HepG2 (cell line): ENCODE results near the gene HOXC4. TPM values are rescaled to one million over a fixed set of nuclear protein-coding genes. Genes with fewer than 3 reads are reported as not detected.

Experiments used
- ATAC-seq: fragments of 200-7000 bp; cut with Tn5 transposase; 3 replicates; pipeline ENCODE4 v1.9.1; 2020; ENCODE audit warnings: mild to moderate bottlenecking, moderate library complexity
- BruUV-seq: library from RNA; stranded (reverse); fragments of 400-500 nt; replicated peaks from 2 replicates; lab custom pipeline; 2021; lab: Mats Ljungman, UMichigan
- CTCF ChIA-PET: fragments of 300-600 bp; formaldehyde crosslinking; extraction: SDS; loops from one replicate; lab custom pipeline; 2021; ENCODE audit warnings: low total read pairs, inconsistent platforms, low intra/inter-chr PET ratio; lab: Yijun Ruan, JAX
- POLR2A ChIA-PET: fragments of 350-600 bp; sonication (Branson Sonifier 250); formaldehyde crosslinking; loops from one replicate; lab custom pipeline; 2020; ENCODE audit warnings: antibody characterized with exemption, inconsistent platforms; lab: Yijun Ruan, JAX
- DNase-seq: peaks from one replicate; pipeline ENCODE4 v3.0.0-alpha.2; 2015; ENCODE audit warnings: low spot score
- FAIRE-seq: peaks from 3 replicates; lab custom pipeline; 2011; peaks lifted over from hg19 to GRCh38; lab: Jason Lieb, UNC
- H2AFZ ChIP-seq: one replicate; pipeline ENCODE4 v1.6.1; 2011; ENCODE audit warnings: low read length, inconsistent platforms
- H3K27ac ChIP-seq: fragments of 300-600 bp; 3 replicates; pipeline ENCODE4 v1.8.0; 2011; ENCODE audit warnings: mixed run types, mild to moderate bottlenecking, mixed read lengths, low read length, inconsistent platforms; ENCODE audit not compliant: insufficient read depth; ENCODE audit errors: extremely low read length
- H3K27me3 ChIP-seq, 2 experiments: fragments of 200-600 bp in 1 of 2; 2 replicates in 1 of 2; 3 replicates in 1 of 2; pipeline versions ENCODE4 v1.6.0 to v1.8.0; 2011; ENCODE audit warnings: low read length in 2 of 2, mild to moderate bottlenecking in 2 of 2, moderate library complexity in 2 of 2, inconsistent platforms in 1 of 2; ENCODE audit not compliant: insufficient read depth in 2 of 2, control insufficient read depth in 1 of 2
- H3K36me3 ChIP-seq, 2 experiments: fragments of 200-600 bp in 1 of 2; replicated peaks in 1 of 2; 2 replicates in 1 of 2; 3 replicates in 1 of 2; pipeline versions ENCODE4 v1.5.1 to v1.8.0; 2011; ENCODE audit warnings: low read length in 2 of 2, inconsistent platforms in 1 of 2; ENCODE audit not compliant: insufficient read depth in 2 of 2, control insufficient read depth in 1 of 2
- H3K4me1 ChIP-seq: 2 replicates; pipeline ENCODE4 v1.5.1; 2012; ENCODE audit warnings: low read length, inconsistent platforms; ENCODE audit not compliant: insufficient read depth
- H3K4me2 ChIP-seq: 2 replicates; pipeline ENCODE4 v1.6.0; 2011; ENCODE audit warnings: low read depth, low read length, inconsistent platforms
- H3K4me3 ChIP-seq, 3 experiments: fragments of 200-600 bp in 1 of 3; sonication (generic), shearing (Covaris generic) in 1 of 3; replicated peaks in 1 of 3; 2 replicates each; pipeline ENCODE4 v1.5.1; 2011 to 2016; ENCODE audit warnings: low read length in 3 of 3, inconsistent platforms in 2 of 3, low read depth in 2 of 3, mild to moderate bottlenecking in 2 of 3, control low read depth in 1 of 3, mixed read lengths in 1 of 3; ENCODE audit not compliant: insufficient read depth in 1 of 3
- H3K79me2 ChIP-seq: one replicate; pipeline ENCODE4 v1.6.1; 2011; ENCODE audit warnings: low read length, inconsistent platforms; ENCODE audit not compliant: insufficient read depth
- H3K9ac ChIP-seq: 2 replicates; pipeline ENCODE4 v1.6.0; 2011; ENCODE audit warnings: mild to moderate bottlenecking, low read depth, low read length, inconsistent platforms; ENCODE audit not compliant: insufficient read depth
- H3K9me3 ChIP-seq: 2 replicates; pipeline ENCODE4 v1.5.1; 2012; ENCODE audit warnings: mild to moderate bottlenecking, low read length
- H4K20me1 ChIP-seq: 2 replicates; pipeline ENCODE4 v1.6.0; 2011; ENCODE audit warnings: inconsistent platforms, mild to moderate bottlenecking, low read length, moderate library complexity; ENCODE audit not compliant: insufficient read depth
- ATRX ChIP-seq: sonication (generic); formaldehyde crosslinking; IDR thresholded peaks from 2 replicates; pipeline ENCODE4 v1.4.0; 2020; ENCODE audit warnings: missing genetic modification reagents, borderline replicate concordance
- BCL6 ChIP-seq: IDR thresholded peaks from 2 replicates; pipeline ENCODE4 v1.6.1; 2016; ENCODE audit warnings: missing genetic modification reagents, missing compliant biosample characterization
- FOXK1 ChIP-seq: sonication (generic); formaldehyde crosslinking; IDR thresholded peaks from 2 replicates; pipeline ENCODE4 v1.4.0; 2020; ENCODE audit warnings: low read depth, missing genetic modification reagents, borderline replicate concordance
- GMEB2 ChIP-seq: IDR thresholded peaks from 2 replicates; pipeline ENCODE4 v1.6.1; 2016; ENCODE audit warnings: missing biosample characterization, missing genetic modification reagents, low read depth
- MLXIP ChIP-seq: sonication (generic); formaldehyde crosslinking; IDR thresholded peaks from 2 replicates; pipeline ENCODE4 v1.9.0; 2021; ENCODE audit warnings: missing genetic modification reagents, borderline replicate concordance
- NFIC ChIP-seq: IDR thresholded peaks from 2 replicates; pipeline ENCODE4 v1.6.1; 2012; ENCODE audit warnings: mild to moderate bottlenecking, low read length, inconsistent platforms
- NR2F6 ChIP-seq, 2 experiments: IDR thresholded peaks; 2 replicates each; pipeline ENCODE4 v1.6.1; 2016; ENCODE audit warnings: antibody characterized with exemption in 1 of 2, mild to moderate bottlenecking in 1 of 2
- SP5 ChIP-seq: IDR thresholded peaks from 2 replicates; pipeline ENCODE4 v1.6.1; 2016; ENCODE audit warnings: low read depth, borderline replicate concordance
- ZBTB42 ChIP-seq: sonication (generic); formaldehyde crosslinking; IDR thresholded peaks from 2 replicates; pipeline ENCODE4 v1.5.0; 2020; ENCODE audit warnings: mild to moderate bottlenecking, missing genetic modification reagents
- ZNF33A ChIP-seq: sonication (generic); formaldehyde crosslinking; IDR thresholded peaks from 2 replicates; pipeline ENCODE4 v1.5.1; 2020; ENCODE audit warnings: missing genetic modification reagents, mild to moderate bottlenecking, moderate library complexity, borderline replicate concordance
- ZNF512 ChIP-seq: sonication (generic); formaldehyde crosslinking; IDR thresholded peaks from 2 replicates; pipeline ENCODE4 v1.4.0; 2020; ENCODE audit warnings: mild to moderate bottlenecking, missing genetic modification reagents
- ZNF513 ChIP-seq: sonication (generic); formaldehyde crosslinking; conservative IDR thresholded peaks from 2 replicates; pipeline ENCODE4 v1.5.0; 2020; ENCODE audit warnings: missing genetic modification reagents
- ZNF549 ChIP-seq: sonication (generic); formaldehyde crosslinking; IDR thresholded peaks from 2 replicates; pipeline ENCODE4 v1.5.0; 2020; ENCODE audit warnings: missing genetic modification reagents
- ZNF740 ChIP-seq: sonication (generic); formaldehyde crosslinking; IDR thresholded peaks from 2 replicates; pipeline ENCODE4 v1.4.0; 2020; ENCODE audit warnings: missing genetic modification reagents
- WGBS: methylation state at CpG from one replicate; pipeline ENCODE4 v1.1.6; 2017; ENCODE audit warnings: low lambda C conversion rate; 5-methylcytosine and 5-hydroxymethylcytosine counted together
- in situ Hi-C: cut with HindIII; loops from 2 replicates; pipeline ENCODE4 v1.10.0; 2017; ENCODE audit warnings: low pct_unique_long_range_greater_than_20kb; ENCODE audit not compliant: extremely low pct_ligation_motif_present
- intact Hi-C: fragments of 100-400 bp; cut with micrococcal nuclease; formaldehyde crosslinking; loops from one replicate; pipeline ENCODE4 v1.10.0; 2022; ENCODE audit not compliant: unreplicated experiment
- polyA plus RNA-seq, 8 experiments: library from polyadenylated mRNA; depleted of rRNA in 3 of 8; stranded (reverse) in 7 of 8; unstranded in 1 of 8; fragments of >200 nt; fragmentation: Illumina TruSeq in 4 of 8; extraction: Trizol in 4 of 8; gene quantifications; 2 replicates each; pipeline versions ENCODE4 v1.2.1 to v1.2.3, GENCODE V29; 2011 to 2016; ENCODE audit warnings: low read depth in 4 of 8, missing spikeins in 1 of 8, mixed read lengths in 1 of 8; ENCODE audit not compliant: insufficient read depth in 1 of 8
- total RNA-seq, 5 experiments: library from RNA; depleted of rRNA; stranded (reverse); fragments of >200 nt; fragmentation: Illumina TruSeq; extraction: Trizol; gene quantifications; 2 replicates each; pipeline ENCODE4 v1.2.3, GENCODE V29; 2016; ENCODE audit warnings: low read depth in 1 of 5

The HOXC4 gene
- total and polyA plus RNA-seq, 2 of the 13 experiments (the other 11 are each of a cell fraction or from before 2014, with no cell fraction given) = not detected

GRCh38 chr12:54030889-54031471, 22.7 kb upstream of the HOXC4 start:
- H3K4me1 ChIP-seq = peaks cover 7% of the 10 kb centered on the region; the same call in 1 of the 2 replicates
- FAIRE-seq = no peak
- H3K9me3 ChIP-seq = no peaks in the 10 kb centered on the region
- no peak overlapping the region for H2AFZ ChIP-seq
- no peak for DNase-seq
- H3K4me3 ChIP-seq = no peak overlapping the region
- BruUV-seq = no TSS peak
- no peak overlapping the region for H3K9ac ChIP-seq
- H3K36me3 ChIP-seq = no peaks in the 10 kb centered on the region
- WGBS = 38% methylated on average over 34 of the region's 46 CpGs
- no peak for ATAC-seq
- H4K20me1 ChIP-seq = no peaks in the 10 kb centered on the region
- in situ Hi-C loops = loop anchor here (5.0 kb wide), 2 partner anchors 101 to 161 kb away; no protein-coding TSS in a partner anchor
- ChIA-PET CTCF (interaction anchor here (2.7 to 3.7 kb wide), 2 partner anchors 161 to 171 kb away, joined by 29 to 33 read pairs; no protein-coding TSS in a partner anchor), POLR2A (no interaction called here)
- peaks cover 4 to 84% of the 10 kb centered on the region in 2 experiments; a peak in 4 of 5 replicates for H3K27me3 ChIP-seq
- no peak overlapping the region for H3K27ac ChIP-seq
- no peaks in the 10 kb centered on the region for H3K79me2 ChIP-seq
- no peak overlapping the region for H3K4me2 ChIP-seq
- intact Hi-C loops = loop anchor here (5.0 kb wide), 1 partner anchor 106 kb away; no protein-coding TSS in a partner anchor
- TF ChIP-seq ZNF740 = no peak
- no peak for TF ChIP-seq ZNF549 (CRISPR knock-in tag)
- TF ChIP-seq ATRX (CRISPR knock-in tag) = no peak
- TF ChIP-seq ZNF33A = no peak
- no peak for TF ChIP-seq GMEB2 (CRISPR knock-in tag)
- TF ChIP-seq ZNF512 (CRISPR knock-in tag) = no peak
- no peak for TF ChIP-seq NR2F6 (IDR thresholded peaks at IDR 0.05)
- TF ChIP-seq NR2F6 (CRISPR knock-in tag; IDR thresholded peaks at IDR 0.05) = no peak
- TF ChIP-seq NFIC = no peak
- no peak for TF ChIP-seq MLXIP
- no peak for TF ChIP-seq SP5 (CRISPR knock-in tag)
- no peak for TF ChIP-seq ZBTB42
- TF ChIP-seq BCL6 (CRISPR knock-in tag) = no peak
- no peak for TF ChIP-seq FOXK1 (CRISPR knock-in tag)
- TF ChIP-seq ZNF513 (CRISPR knock-in tag) = no peak
